GM18517 (cell line): Measurements from ENCODE around the gene FAM13A.

Source experiments
- ATAC-seq: cut with Tn5 transposase; IDR thresholded peaks from one replicate; pipeline ENCODE4 v1.9.1; 2021; ENCODE audit warnings: mild to moderate bottlenecking, moderate library complexity; ENCODE audit not compliant: unreplicated experiment

FAM13A gene

GRCh38 chr4:88818631-88819470, 238.1 kb downstream of the FAM13A start:
- ATAC-seq, result no peak

GRCh38 chr4:88817740-88818139, 239.2 kb downstream of the FAM13A start:
- peak; percentile 78 for ATAC-seq

- ATAC-seq, result no peak
Observed at GRCh38 chr4:88816360-88816759, 240.6 kb downstream of the FAM13A start.

- ATAC-seq, result no peak
Observed at GRCh38 chr4:88814043-88814617, 242.9 kb downstream of the FAM13A start.

- no peak for ATAC-seq
Observed at GRCh38 chr4:88813013-88813412, 244.0 kb downstream of the FAM13A start.

GRCh38 chr4:88812420-88812819, 244.6 kb downstream of the FAM13A start:
- ATAC-seq, result no peak

- ATAC-seq, result no peak
Observed at GRCh38 chr4:88811904-88812303, 245.1 kb downstream of the FAM13A start.

- no peak for ATAC-seq
Observed at GRCh38 chr4:88810325-88810724, 246.7 kb downstream of the FAM13A start.

GRCh38 chr4:88809576-88810219, 247.3 kb downstream of the FAM13A start:
- no peak for ATAC-seq

GRCh38 chr4:88809101-88809500, 247.9 kb downstream of the FAM13A start:
- ATAC-seq, result no peak

GRCh38 chr4:88807499-88807898, 249.5 kb downstream of the FAM13A start:
- no peak for ATAC-seq

GRCh38 chr4:88804234-88804633, 252.8 kb downstream of the FAM13A start:
- no peak for ATAC-seq

GRCh38 chr4:88803600-88804096, 253.3 kb downstream of the FAM13A start:
- ATAC-seq, result peak; percentile 89

GRCh38 chr4:88802585-88803286, 254.2 kb downstream of the FAM13A start:
- no peak for ATAC-seq

- no peak for ATAC-seq
Observed at GRCh38 chr4:88802138-88802537, 254.8 kb downstream of the FAM13A start.

GRCh38 chr4:88799900-88800299, 257.1 kb downstream of the FAM13A start:
- no peak for ATAC-seq

GRCh38 chr4:88797725-88798124, 259.3 kb downstream of the FAM13A start:
- no peak for ATAC-seq

GRCh38 chr4:88796545-88796944, 260.4 kb downstream of the FAM13A start:
- no peak for ATAC-seq

- no peak for ATAC-seq
Observed at GRCh38 chr4:88794952-88795351, 262.0 kb downstream of the FAM13A start.

GRCh38 chr4:88794087-88794690, 262.8 kb downstream of the FAM13A start:
- ATAC-seq, result no peak

GRCh38 chr4:88793475-88793874, 263.5 kb downstream of the FAM13A start:
- peak; percentile 70 for ATAC-seq
